CD4-positive, alpha-beta memory T cell (primary cell): Measurements from ENCODE around the gene WAC. TPM values are rescaled to one million over a fixed set of nuclear protein-coding genes. Genes with fewer than 3 reads are reported as not detected.

Source experiments
- CTCF ChIA-PET: fragments of 350-600 bp; sonication (Branson Sonifier 250); formaldehyde crosslinking; loops from one replicate; lab custom pipeline; 2021; ENCODE audit warnings: inconsistent platforms; ENCODE audit not compliant: partially characterized antibody; lab: Charles Lee
- POLR2A ChIA-PET: fragments of 350-600 bp; sonication (Branson Sonifier 250); formaldehyde crosslinking; loops from one replicate; lab custom pipeline; 2021; ENCODE audit not compliant: partially characterized antibody; lab: Charles Lee
- DNase-seq, 5 donors: peaks; one replicate each; pipeline versions ENCODE4 v3.0.0 to v3.0.0-alpha.2; 2020 to 2022; ENCODE audit warnings: mixed read lengths in 1 of 5
- H3K27ac ChIP-seq: one replicate; pipeline ENCODE4 v1.7.0; 2013; ENCODE audit warnings: low read depth, low read length
- H3K27me3 ChIP-seq: 2 replicates; pipeline ENCODE4 v1.7.0; 2013; ENCODE audit warnings: mild to moderate bottlenecking, low read length, moderate library complexity; ENCODE audit not compliant: insufficient read depth
- H3K36me3 ChIP-seq: 2 replicates; pipeline ENCODE4 v1.7.0; 2013; ENCODE audit warnings: mild to moderate bottlenecking, low read length, moderate library complexity; ENCODE audit not compliant: insufficient read depth
- H3K4me1 ChIP-seq: 2 replicates; pipeline ENCODE4 v1.7.0; 2013; ENCODE audit warnings: mild to moderate bottlenecking, low read length, moderate library complexity; ENCODE audit not compliant: insufficient read depth
- H3K4me3 ChIP-seq, 2 donors: one replicate each; pipeline ENCODE4 v1.7.0; 2013; ENCODE audit warnings: low read length in 2 of 2, mild to moderate bottlenecking in 1 of 2
- H3K9me3 ChIP-seq, 2 donors: one replicate each; pipeline ENCODE4 v1.7.0; 2013; ENCODE audit warnings: low read length in 2 of 2, control low read depth in 1 of 2; ENCODE audit not compliant: control insufficient read depth in 1 of 2
- H3K27ac Mint-ChIP-seq, 7 donors: one replicate each; pipeline ENCODE4 v1.8.0; 2020 to 2021; ENCODE audit warnings: mixed read lengths in 7 of 7, mild to moderate bottlenecking in 6 of 7, inconsistent platforms in 3 of 7, moderate library complexity in 3 of 7
- H3K27me3 Mint-ChIP-seq, 2 donors: one replicate each; pipeline ENCODE4 v1.8.0; 2020 to 2021; ENCODE audit warnings: mixed read lengths in 2 of 2
- H3K36me3 Mint-ChIP-seq, 2 donors: one replicate each; pipeline ENCODE4 v1.8.0; 2020 to 2021; ENCODE audit warnings: mixed read lengths in 2 of 2, inconsistent platforms in 1 of 2, mild to moderate bottlenecking in 1 of 2
- H3K4me1 Mint-ChIP-seq, 4 donors: one replicate each; pipeline ENCODE4 v1.8.0; 2020 to 2021; ENCODE audit warnings: mixed read lengths in 4 of 4, mild to moderate bottlenecking in 1 of 4
- H3K4me3 Mint-ChIP-seq, 8 donors: one replicate each; pipeline ENCODE4 v1.8.0; 2020 to 2021; ENCODE audit warnings: mixed read lengths in 8 of 8, mild to moderate bottlenecking in 7 of 8, moderate library complexity in 6 of 8, inconsistent platforms in 3 of 8
- H3K9me3 Mint-ChIP-seq, 8 donors: one replicate each; pipeline ENCODE4 v1.8.0; 2020 to 2021; ENCODE audit warnings: mixed read lengths in 8 of 8, mild to moderate bottlenecking in 5 of 8, inconsistent platforms in 3 of 8, moderate library complexity in 1 of 8
- intact Hi-C: fragments of 100-400 bp; cut with micrococcal nuclease; formaldehyde crosslinking; loops from one replicate; pipeline ENCODE4 v1.15.1; 2023
- polyA plus RNA-seq, 2 donors: library from polyadenylated mRNA; unstranded; fragments of 300-500 nt; fragmentation: Illumina TruSeq; gene quantifications; one replicate each; pipeline ENCODE4 v1.2.3, GENCODE V29; 2021
- total RNA-seq, 2 experiments: library from RNA; stranded (reverse); gene quantifications; one replicate each; pipeline ENCODE4 v1.2.3, GENCODE V29; 2021

Gene WAC
- total and polyA plus RNA-seq, 4 experiments from 2014 or later, result 44.1 to 174 (median 142) TPM

GRCh38 chr10:28628184-28628893 is 95.4 kb downstream of the WAC start:
- Histone ChIP-seq H3K4me3 (no peak overlapping the region), H3K27me3 (peaks cover 5% of the 10 kb centered on the region), H3K36me3 (no peaks in the 10 kb centered on the region), H3K9me3 (no peaks in the 10 kb centered on the region), H3K4me1 (peaks cover 3% of the 10 kb centered on the region), H3K27ac (no peak overlapping the region)
- peaks cover 0 to 3% of the 10 kb centered on the region in 2 donors for H3K36me3 Mint-ChIP-seq
- peaks cover 11 to 20% of the 10 kb centered on the region in 2 donors for H3K27me3 Mint-ChIP-seq
- intact Hi-C loops, result loop anchor here (1.0 kb wide), 1 partner anchor 676 kb away; no protein-coding TSS in a partner anchor
- H3K27ac Mint-ChIP-seq, result no peak overlapping the region
- DNase-seq, result peak; percentile 37 to 52 (median 47)
- ChIA-PET CTCF (interaction anchor here (0.8 to 2.2 kb wide), 16 partner anchors 9 to 233 kb away, joined by 3 to 17 read pairs (median 4); no protein-coding TSS in a partner anchor), POLR2A (no interaction called here)
- H3K4me1 Mint-ChIP-seq, result peaks cover 8 to 24% (median 13%) of the 10 kb centered on the region in 4 donors
- no peaks in the 10 kb centered on the region for H3K9me3 Mint-ChIP-seq
- H3K4me3 Mint-ChIP-seq, result peak overlapping the region in 1 of 8 donors; percentile 16

GRCh38 chr10:28631896-28632583 is 99.1 kb downstream of the WAC start:
- peaks cover 4 to 10% (median 8%) of the 10 kb centered on the region in 4 donors for H3K4me1 Mint-ChIP-seq
- H3K27me3 Mint-ChIP-seq, result peaks cover 22 to 25% of the 10 kb centered on the region in 2 donors
- H3K27me3 ChIP-seq, result peaks cover 5% of the 10 kb centered on the region
- intact Hi-C loops, result no loop called here
- H3K36me3 ChIP-seq, result no peaks in the 10 kb centered on the region
- POLR2A ChIA-PET, result no interaction called here
- no peak overlapping the region for H3K4me3 Mint-ChIP-seq
- peaks cover 0 to 5% (median 0%) of the 10 kb centered on the region in 8 donors for H3K9me3 Mint-ChIP-seq
- DNase-seq, result no peak
- CTCF ChIA-PET, result interaction anchor here (0.6 to 1.8 kb wide), 3 partner anchors 8 to 403 kb away, joined by 3 to 5 read pairs (median 4); no protein-coding TSS in a partner anchor
- no peaks in the 10 kb centered on the region for H3K36me3 Mint-ChIP-seq
- H3K27ac ChIP-seq, result no peak overlapping the region
- no peak overlapping the region for H3K4me3 ChIP-seq
- no peak overlapping the region for H3K27ac Mint-ChIP-seq
- peaks cover 3% of the 10 kb centered on the region for H3K4me1 ChIP-seq
- no peaks in the 10 kb centered on the region for H3K9me3 ChIP-seq

- DNase-seq, result no peak
- Mint-ChIP-seq H3K27ac (no peak overlapping the region), H3K4me1 (peaks cover 4 to 10% (median 7%) of the 10 kb centered on the region in 4 donors), H3K27me3 (peaks cover 20 to 25% of the 10 kb centered on the region in 2 donors), H3K4me3 (no peak overlapping the region), H3K9me3 (peaks cover 0 to 10% (median 3%) of the 10 kb centered on the region in 8 donors), H3K36me3 (no peaks in the 10 kb centered on the region)
- CTCF ChIA-PET, result interaction anchor here (0.6 to 1.8 kb wide), 3 partner anchors 8 to 403 kb away, joined by 3 to 5 read pairs (median 4); no protein-coding TSS in a partner anchor
- no peak overlapping the region for H3K4me3 ChIP-seq
- no peaks in the 10 kb centered on the region for H3K9me3 ChIP-seq
- no peak overlapping the region for H3K27ac ChIP-seq
- POLR2A ChIA-PET, result no interaction called here
- H3K36me3 ChIP-seq, result no peaks in the 10 kb centered on the region
- intact Hi-C loops, result no loop called here
- H3K27me3 ChIP-seq, result peaks cover 5% of the 10 kb centered on the region
- H3K4me1 ChIP-seq, result peaks cover 3% of the 10 kb centered on the region
These were observed 99.6 kb downstream of the WAC start for GRCh38 chr10:28632584-28632945.

- H3K27ac ChIP-seq, result no peak overlapping the region
- no peaks in the 10 kb centered on the region for H3K36me3 ChIP-seq
- Mint-ChIP-seq H3K27me3 (peaks cover 19 to 21% of the 10 kb centered on the region in 2 donors), H3K27ac (no peak overlapping the region), H3K36me3 (no peaks in the 10 kb centered on the region), H3K4me3 (no peak overlapping the region), H3K9me3 (peaks cover 0 to 19% (median 9%) of the 10 kb centered on the region in 8 donors), H3K4me1 (peaks cover 0 to 3% (median 1%) of the 10 kb centered on the region in 4 donors)
- no peak for DNase-seq
- H3K27me3 ChIP-seq, result peaks cover 5% of the 10 kb centered on the region
- POLR2A ChIA-PET, result no interaction called here
- no peaks in the 10 kb centered on the region for H3K4me1 ChIP-seq
- intact Hi-C loops, result no loop called here
- no peaks in the 10 kb centered on the region for H3K9me3 ChIP-seq
- CTCF ChIA-PET, result no interaction called here
- H3K4me3 ChIP-seq, result no peak overlapping the region
These were observed 100.8 kb downstream of the WAC start for GRCh38 chr10:28633750-28634149.

- peaks cover 14 to 16% of the 10 kb centered on the region in 2 donors for H3K27me3 Mint-ChIP-seq
- intact Hi-C loops, result no loop called here
- no peaks in the 10 kb centered on the region for H3K4me1 Mint-ChIP-seq
- no peak overlapping the region for H3K27ac ChIP-seq
- H3K27ac Mint-ChIP-seq, result no peak overlapping the region
- H3K4me3 Mint-ChIP-seq, result no peak overlapping the region
- H3K9me3 Mint-ChIP-seq, result peaks cover 0 to 31% (median 17%) of the 10 kb centered on the region in 8 donors
- no peak overlapping the region for H3K4me3 ChIP-seq
- H3K36me3 Mint-ChIP-seq, result no peaks in the 10 kb centered on the region
- no peak for DNase-seq
- CTCF ChIA-PET, result interaction anchor here (2.7 kb wide), 1 partner anchor 9 kb away, joined by 16 read pairs; no protein-coding TSS in a partner anchor
- no peaks in the 10 kb centered on the region for H3K36me3 ChIP-seq
- POLR2A ChIA-PET, result interaction anchor here (1.0 kb wide), 1 partner anchor 13 kb away, joined by 4 read pairs; no protein-coding TSS in a partner anchor
- no peaks in the 10 kb centered on the region for H3K9me3 ChIP-seq
- no peaks in the 10 kb centered on the region for H3K27me3 ChIP-seq
- H3K4me1 ChIP-seq, result no peaks in the 10 kb centered on the region
These were observed 104.4 kb downstream of the WAC start for GRCh38 chr10:28637346-28637745.

- POLR2A ChIA-PET, result no interaction called here
- Histone ChIP-seq H3K27me3 (no peaks in the 10 kb centered on the region), H3K36me3 (no peaks in the 10 kb centered on the region), H3K4me1 (no peaks in the 10 kb centered on the region), H3K27ac (no peak overlapping the region), H3K4me3 (no peak overlapping the region), H3K9me3 (no peaks in the 10 kb centered on the region)
- Mint-ChIP-seq H3K36me3 (no peaks in the 10 kb centered on the region), H3K27ac (no peak overlapping the region), H3K4me1 (no peaks in the 10 kb centered on the region), H3K4me3 (no peak overlapping the region), H3K27me3 (peaks cover 12 to 13% of the 10 kb centered on the region in 2 donors), H3K9me3 (peaks cover 0 to 31% (median 17%) of the 10 kb centered on the region in 8 donors)
- CTCF ChIA-PET, result interaction anchor here (2.7 kb wide), 1 partner anchor 10 kb away, joined by 16 read pairs; no protein-coding TSS in a partner anchor
- DNase-seq, result no peak
- intact Hi-C loops, result no loop called here
These were observed 105.5 kb downstream of the WAC start for GRCh38 chr10:28638392-28638791.

- Mint-ChIP-seq H3K9me3 (peaks cover 0 to 28% (median 17%) of the 10 kb centered on the region in 8 donors), H3K27me3 (peaks cover 3 to 8% of the 10 kb centered on the region in 2 donors), H3K36me3 (no peaks in the 10 kb centered on the region), H3K27ac (no peak overlapping the region), H3K4me1 (peaks cover 0 to 3% (median 0%) of the 10 kb centered on the region in 4 donors), H3K4me3 (no peak overlapping the region)
- Histone ChIP-seq H3K4me3 (no peak overlapping the region), H3K27me3 (no peaks in the 10 kb centered on the region), H3K4me1 (no peaks in the 10 kb centered on the region), H3K36me3 (no peaks in the 10 kb centered on the region), H3K27ac (no peak overlapping the region), H3K9me3 (no peaks in the 10 kb centered on the region)
- CTCF ChIA-PET, result interaction anchor here (1.0 to 1.3 kb wide), 4 partner anchors 11 to 24 kb away, joined by 3 to 4 read pairs (median 4); no protein-coding TSS in a partner anchor
- no peak for DNase-seq
- POLR2A ChIA-PET, result no interaction called here
- intact Hi-C loops, result no loop called here
These were observed 107.6 kb downstream of the WAC start for GRCh38 chr10:28640551-28640950.
